ENCODE measurements around the gene RBM33.

GRCh38 chr7:155793720-155794119 lies 149.3 kb downstream of the RBM33 start:
- TF ChIP-seq CTCF (IDR thresholded peaks at IDR 0.05) (no peak), POLR2A (IDR thresholded peaks at IDR 0.05) (no peak)

All from thyroid gland (tissue), 4 donors.